Peyer's patch (tissue), 4 donors: ENCODE measurements around the gene SSPN.

Experiments used
- CTCF ChIP-seq, 6 experiments: fragments of 450-650 bp in 4 of 6; fragments of 200-600 bp in 2 of 6; sonication (generic) in 1 of 6; IDR thresholded peaks; one replicate each; pipeline ENCODE4 v1.5.1; 2017 to 2019; ENCODE audit warnings: antibody characterized with exemption in 6 of 6, mild to moderate bottlenecking in 3 of 6, moderate library complexity in 1 of 6
- POLR2A ChIP-seq, 2 donors: fragments of 450-650 bp; IDR thresholded peaks; one replicate each; pipeline ENCODE4 v1.5.1; 2017; ENCODE audit warnings: antibody characterized with exemption in 2 of 2, mild to moderate bottlenecking in 2 of 2, moderate library complexity in 2 of 2

GRCh38 chr12:26265606-26266005 lies 70.2 kb downstream of the SSPN start:
- TF ChIP-seq POLR2A (IDR thresholded peaks at IDR 0.05) (no peak), CTCF (IDR thresholded peaks at IDR 0.05) (no peak)
